ENCODE data around the gene NCAM2. TPM values are rescaled to one million over a fixed set of nuclear protein-coding genes. Genes with fewer than 3 reads are reported as not detected.

NCAM2 gene
- total and polyA plus RNA-seq, 2 donors (not counting 1 experiment from before 2014, with no cell fraction given): 0.13 TPM; not detected in 1

GRCh38 chr21:21147374-21147745 lies 149.2 kb downstream of the NCAM2 start:
- H3K79me2 ChIP-seq (ENCODE audit: control insufficient read depth, insufficient read depth, low read length): no peaks in the 10 kb centered on the region
- H3K27me3 ChIP-seq (replicated peaks in 1 of 4; ENCODE audit: control extremely low read depth in 1 of 4, control insufficient read depth in 3 of 4, insufficient read depth in 4 of 4, low read length in 3 of 4): no peaks in the 10 kb centered on the region
- H4K20me1 ChIP-seq (ENCODE audit: control insufficient read depth, insufficient read depth, low read length, poor library complexity, severe bottlenecking): no peaks in the 10 kb centered on the region
- TF ChIP-seq CTCF (IDR thresholded peaks at IDR 0.05): no peak
- TF ChIP-seq EZH2 (IDR thresholded peaks at IDR 0.05; ENCODE audit: borderline replicate concordance, insufficient read depth, low read depth, low read length, poor library complexity, severe bottlenecking): no peak
- Mint-ChIP-seq H3K4me1 (no peaks in the 10 kb centered on the region), H3K27ac (no peak overlapping the region), H3K4me3 (no peak overlapping the region), H3K9me3 (ENCODE audit: insufficient read depth) (no peaks in the 10 kb centered on the region), H3K27me3 (no peaks in the 10 kb centered on the region)
- DNase-seq: no peak
- intact Hi-C loops (cut with micrococcal nuclease): no loop called here
- H3K4me1 ChIP-seq (ENCODE audit: control insufficient read depth in 2 of 2, insufficient read depth in 2 of 2, low read length in 2 of 2): no peaks in the 10 kb centered on the region
- POLR2A ChIA-PET: no interaction called here
- H3K27ac ChIP-seq (ENCODE audit: low read length in 2 of 2): no peak overlapping the region
- no peak overlapping the region for H3K4me3 ChIP-seq (ENCODE audit: control extremely low read depth in 1 of 5, extremely low read depth in 1 of 5, insufficient read depth in 1 of 5, low read depth in 2 of 5, low read length in 4 of 5)
- H3K4me2 ChIP-seq (replicated peaks; ENCODE audit: low read depth, low read length, poor library complexity, severe bottlenecking): no peak overlapping the region
- H3K9me3 ChIP-seq (ENCODE audit: control extremely low read depth in 1 of 3, control insufficient read depth in 2 of 3, insufficient read depth in 1 of 3, low read length in 2 of 3): no peaks in the 10 kb centered on the region
- no CpG with 5 or more reads among the region's 4 CpGs for WGBS (ENCODE audit: insufficient coverage)
- no peaks in the 10 kb centered on the region for H3K36me3 ChIP-seq (replicated peaks in 1 of 2; ENCODE audit: control extremely low read depth in 1 of 2, control insufficient read depth in 1 of 2, extremely low read depth in 1 of 2, insufficient read depth in 2 of 2, low read length in 1 of 2)
- H3K9ac ChIP-seq (ENCODE audit: low read length): no peak overlapping the region
- ATAC-seq (ENCODE audit: low read depth): no peak
- CTCF ChIA-PET: no interaction called here
- no peak overlapping the region for H2AFZ ChIP-seq (ENCODE audit: insufficient read depth, low read depth, low read length, poor library complexity, severe bottlenecking)

- Mint-ChIP-seq H3K27me3 (no peaks in the 10 kb centered on the region), H3K4me1 (no peaks in the 10 kb centered on the region), H3K27ac (no peak overlapping the region), H3K4me3 (no peak overlapping the region), H3K9me3 (ENCODE audit: insufficient read depth) (no peaks in the 10 kb centered on the region)
- H3K79me2 ChIP-seq (ENCODE audit: control insufficient read depth, insufficient read depth, low read length): no peaks in the 10 kb centered on the region
- no peak overlapping the region for H3K9ac ChIP-seq (ENCODE audit: low read length)
- H4K20me1 ChIP-seq (ENCODE audit: control insufficient read depth, insufficient read depth, low read length, poor library complexity, severe bottlenecking): no peaks in the 10 kb centered on the region
- TF ChIP-seq EZH2 (IDR thresholded peaks at IDR 0.05; ENCODE audit: borderline replicate concordance, insufficient read depth, low read depth, low read length, poor library complexity, severe bottlenecking) (no peak), CTCF (IDR thresholded peaks at IDR 0.05) (no peak)
- H2AFZ ChIP-seq (ENCODE audit: insufficient read depth, low read depth, low read length, poor library complexity, severe bottlenecking): no peak overlapping the region
- ATAC-seq (ENCODE audit: low read depth) (no peak), DNase-seq (no peak)
- no peak overlapping the region for H3K4me3 ChIP-seq (ENCODE audit: control extremely low read depth in 1 of 5, extremely low read depth in 1 of 5, insufficient read depth in 1 of 5, low read depth in 2 of 5, low read length in 4 of 5)
- H3K4me2 ChIP-seq (replicated peaks; ENCODE audit: low read depth, low read length, poor library complexity, severe bottlenecking): no peak overlapping the region
- no peaks in the 10 kb centered on the region for H3K9me3 ChIP-seq (ENCODE audit: control extremely low read depth in 1 of 3, control insufficient read depth in 2 of 3, insufficient read depth in 1 of 3, low read length in 2 of 3)
- POLR2A ChIA-PET: no interaction called here
- H3K4me1 ChIP-seq (ENCODE audit: control insufficient read depth in 2 of 2, insufficient read depth in 2 of 2, low read length in 2 of 2): no peaks in the 10 kb centered on the region
- intact Hi-C loops (cut with micrococcal nuclease): no loop called here
- CTCF ChIA-PET: no interaction called here
- H3K27ac ChIP-seq (ENCODE audit: low read length in 2 of 2): no peak overlapping the region
- H3K27me3 ChIP-seq (replicated peaks in 1 of 4; ENCODE audit: control extremely low read depth in 1 of 4, control insufficient read depth in 3 of 4, insufficient read depth in 4 of 4, low read length in 3 of 4): no peaks in the 10 kb centered on the region
- no peaks in the 10 kb centered on the region for H3K36me3 ChIP-seq (replicated peaks in 1 of 2; ENCODE audit: control extremely low read depth in 1 of 2, control insufficient read depth in 1 of 2, extremely low read depth in 1 of 2, insufficient read depth in 2 of 2, low read length in 1 of 2)
Observed at GRCh38 chr21:21148009-21148408, 149.8 kb downstream of the NCAM2 start.
